HEK293 (cell line): Measurements from ENCODE around the gene FIBCD1.
A peak's percentile ranks its signal among the peaks of the same experiment; 100 is the strongest.

Source experiments
- CTCF ChIA-PET: fragments of 350-600 bp; formaldehyde crosslinking; extraction: SDS; loops from one replicate; lab custom pipeline; 2021; ENCODE audit warnings: antibody characterized with exemption; lab: Yijun Ruan, JAX
- POLR2A ChIA-PET: fragments of 300-600 bp; formaldehyde crosslinking; extraction: SDS; loops from one replicate; lab custom pipeline; 2020; ENCODE audit warnings: antibody characterized with exemption, inconsistent platforms; lab: Yijun Ruan, JAX
- H3K27ac ChIP-seq: fragments of 200-500 bp; sonication (Bioruptor generic); 2 replicates; pipeline ENCODE4 v1.5.1; 2014; ENCODE audit warnings: low read depth, low read length, control low read depth, inconsistent platforms; ENCODE audit errors: extremely low read depth
- H3K36me3 ChIP-seq, 2 experiments: fragments of 200-500 bp in 1 of 2; sonication (Bioruptor generic) in 1 of 2; 1 replicate in 1 of 2; 2 replicates in 1 of 2; pipeline ENCODE4 v1.5.1; 2014 to 2017; ENCODE audit warnings: inconsistent platforms in 2 of 2, low read length in 2 of 2; ENCODE audit not compliant: control insufficient read depth in 2 of 2, insufficient read depth in 1 of 2
- H3K4me1 ChIP-seq: fragments of 200-500 bp; sonication (Bioruptor generic); 2 replicates; pipeline ENCODE4 v1.5.1; 2014; ENCODE audit warnings: mild to moderate bottlenecking, low read length, inconsistent platforms; ENCODE audit not compliant: control insufficient read depth, insufficient read depth
- H3K4me3 ChIP-seq: 2 replicates; pipeline ENCODE4 v1.5.1; 2011; ENCODE audit warnings: low read depth, mild to moderate bottlenecking, control low read depth, low read length, moderate library complexity
- H3K9me3 ChIP-seq: fragments of 200-500 bp; sonication (Bioruptor generic); 2 replicates; pipeline ENCODE4 v1.5.1; 2014; ENCODE audit warnings: low read depth, low read length, inconsistent platforms; ENCODE audit not compliant: control insufficient read depth, insufficient read depth
- CTCF ChIP-seq: fragments of 450-650 bp; formaldehyde crosslinking; IDR thresholded peaks from 2 replicates; pipeline ENCODE4 v1.5.1; 2016; ENCODE audit warnings: missing biosample characterization, missing genetic modification characterization
- GLI2 ChIP-seq: fragments of 450-650 bp; formaldehyde crosslinking; IDR thresholded peaks from 2 replicates; pipeline ENCODE4; 2017; ENCODE audit warnings: missing biosample characterization, missing genetic modification characterization, low read depth, borderline replicate concordance
- IKZF3 ChIP-seq: fragments of 450-650 bp; IDR thresholded peaks from 2 replicates; pipeline ENCODE4 v1.5.0; 2018; ENCODE audit warnings: missing biosample characterization, mild to moderate bottlenecking, missing genetic modification characterization, moderate library complexity
- KLF9 ChIP-seq: fragments of 450-650 bp; formaldehyde crosslinking; IDR thresholded peaks from 2 replicates; pipeline ENCODE4 v1.5.1; 2016; ENCODE audit warnings: missing biosample characterization, missing genetic modification characterization, low read depth
- MZF1 ChIP-seq: fragments of 450-650 bp; formaldehyde crosslinking; IDR thresholded peaks from 2 replicates; pipeline ENCODE4 v1.5.1; 2017; ENCODE audit warnings: missing biosample characterization, missing genetic modification characterization, borderline replicate concordance
- OVOL3 ChIP-seq: fragments of 450-650 bp; formaldehyde crosslinking; IDR thresholded peaks from 2 replicates; pipeline ENCODE4 v1.5.1; 2016; ENCODE audit warnings: missing biosample characterization, missing genetic modification characterization
- ZBTB11 ChIP-seq: fragments of 450-650 bp; formaldehyde crosslinking; conservative IDR thresholded peaks from 2 replicates; pipeline ENCODE4 v1.5.1; 2016; ENCODE audit warnings: low read depth, missing biosample characterization, missing genetic modification characterization
- ZBTB8A ChIP-seq: fragments of 450-650 bp; formaldehyde crosslinking; IDR thresholded peaks from 2 replicates; pipeline ENCODE4 v1.5.1; 2016; ENCODE audit warnings: missing biosample characterization, missing genetic modification characterization
- ZFP41 ChIP-seq: fragments of 450-650 bp; formaldehyde crosslinking; IDR thresholded peaks from 2 replicates; pipeline ENCODE4 v1.5.1; 2016; ENCODE audit warnings: missing biosample characterization, missing genetic modification characterization, borderline replicate concordance
- ZNF114 ChIP-seq: fragments of 450-650 bp; formaldehyde crosslinking; IDR thresholded peaks from 2 replicates; pipeline ENCODE4 v1.5.0; 2017; ENCODE audit warnings: missing biosample characterization, missing genetic modification characterization
- ZNF146 ChIP-seq: fragments of 450-650 bp; formaldehyde crosslinking; IDR thresholded peaks from 2 replicates; pipeline ENCODE4 v1.5.1; 2016; ENCODE audit warnings: missing biosample characterization, missing genetic modification characterization
- ZNF169 ChIP-seq: fragments of 450-650 bp; formaldehyde crosslinking; IDR thresholded peaks from 2 replicates; pipeline ENCODE4 v1.5.1; 2016; ENCODE audit warnings: missing biosample characterization, missing genetic modification characterization
- ZNF221 ChIP-seq: fragments of 450-650 bp; formaldehyde crosslinking; IDR thresholded peaks from 2 replicates; pipeline ENCODE4 v1.5.1; 2017; ENCODE audit warnings: missing biosample characterization, missing genetic modification characterization, borderline replicate concordance
- ZNF394 ChIP-seq: fragments of 450-650 bp; formaldehyde crosslinking; IDR thresholded peaks from 2 replicates; pipeline ENCODE4 v1.5.1; 2016; ENCODE audit warnings: missing biosample characterization, missing genetic modification characterization, mild to moderate bottlenecking, moderate library complexity, borderline replicate concordance
- ZNF48 ChIP-seq: fragments of 450-650 bp; formaldehyde crosslinking; IDR thresholded peaks from 2 replicates; pipeline ENCODE4 v1.5.1; 2016; ENCODE audit warnings: missing biosample characterization, missing genetic modification characterization
- ZNF501 ChIP-seq: fragments of 450-650 bp; formaldehyde crosslinking; IDR thresholded peaks from 2 replicates; pipeline ENCODE4 v1.5.1; 2016; ENCODE audit warnings: missing biosample characterization, missing genetic modification characterization
- ZNF600 ChIP-seq: fragments of 450-650 bp; formaldehyde crosslinking; IDR thresholded peaks from 2 replicates; pipeline ENCODE4 v1.5.1; 2016; ENCODE audit warnings: missing biosample characterization, missing genetic modification characterization
- ZNF664 ChIP-seq: fragments of 450-650 bp; formaldehyde crosslinking; IDR thresholded peaks from 2 replicates; pipeline ENCODE4 v1.5.1; 2016; ENCODE audit warnings: missing biosample characterization, missing genetic modification characterization
- ZNF670 ChIP-seq: fragments of 450-650 bp; formaldehyde crosslinking; IDR thresholded peaks from 2 replicates; pipeline ENCODE4 v1.5.1; 2016; ENCODE audit warnings: missing biosample characterization, missing genetic modification characterization, low read depth
- ZNF792 ChIP-seq: fragments of 450-650 bp; formaldehyde crosslinking; IDR thresholded peaks from 2 replicates; pipeline ENCODE4 v1.5.1; 2016; ENCODE audit warnings: missing biosample characterization, missing genetic modification characterization
- TF ChIP-seq, protein P1 (sequence below): fragments of 450-650 bp; formaldehyde crosslinking; IDR thresholded peaks from 2 replicates; pipeline ENCODE4 v1.5.1; 2016; ENCODE audit warnings: missing biosample characterization, missing genetic modification characterization
- TF ChIP-seq, protein P2 (sequence below): fragments of 450-650 bp; formaldehyde crosslinking; IDR thresholded peaks from 2 replicates; pipeline ENCODE4 v1.5.1; 2016; ENCODE audit warnings: missing biosample characterization, missing genetic modification characterization, borderline replicate concordance
- TF ChIP-seq, protein P3 (sequence below): sonication (generic); formaldehyde crosslinking; IDR thresholded peaks from 2 replicates; pipeline ENCODE4 v1.8.1; 2022; ENCODE audit warnings: mild to moderate bottlenecking, moderate library complexity, missing genetic modification reagents
- TF ChIP-seq, protein P4 (sequence below): fragments of 450-650 bp; formaldehyde crosslinking; IDR thresholded peaks from 2 replicates; pipeline ENCODE4 v1.5.1; 2016; ENCODE audit warnings: missing biosample characterization, missing genetic modification characterization

Gene FIBCD1

DNA sequence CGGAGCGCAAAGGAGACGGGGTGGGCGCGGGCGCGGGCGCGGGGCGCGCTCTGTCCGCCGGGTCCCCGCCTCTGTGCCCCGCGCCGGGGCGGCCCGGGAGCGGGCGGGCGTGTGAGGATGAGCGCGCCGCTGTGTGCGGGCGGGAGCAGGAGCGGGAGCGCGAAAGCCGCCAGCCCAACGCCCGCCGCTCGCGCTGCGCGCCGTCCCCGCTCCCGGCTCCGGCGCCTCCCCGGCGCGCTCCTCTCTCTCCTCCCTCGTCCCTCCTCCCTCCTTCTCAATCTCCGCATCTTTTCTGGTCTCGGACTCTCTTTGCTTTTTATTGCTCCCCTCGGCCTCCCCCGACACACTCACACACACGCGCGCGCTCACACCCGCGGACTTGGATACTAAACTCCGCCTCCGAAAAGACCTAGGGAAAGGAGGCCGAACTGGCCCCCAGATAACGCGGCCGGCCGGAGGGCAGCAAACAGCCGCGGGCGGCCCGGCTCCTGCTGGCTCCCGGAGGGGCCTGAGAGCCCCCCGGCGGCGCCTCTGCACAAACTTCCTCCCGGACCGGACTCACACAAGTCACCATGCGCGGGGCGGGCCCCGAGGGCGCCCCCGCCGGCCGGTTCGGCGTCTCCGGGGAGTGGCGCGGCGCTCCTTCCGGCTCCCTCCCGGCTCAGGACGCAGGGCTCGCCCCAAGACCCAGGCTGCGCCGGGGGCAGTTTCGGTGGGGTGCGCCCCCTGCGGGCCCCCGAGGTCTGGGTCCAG lies at the start of gene FIBCD1:
FIBCD1 (minus strand) TSS at position 596 of the 753 bp plus-strand sequence. CDS start 640 bp downstream, outside the sequence.
- no peaks in the 10 kb centered on the region for H3K36me3 ChIP-seq
- H3K4me1 ChIP-seq, result no peaks in the 10 kb centered on the region
- POLR2A ChIA-PET, result no interaction called here
- CTCF ChIA-PET, result interaction anchor here (1.2 to 1.4 kb wide), 3 partner anchors 69 to 237 kb away, joined by 4 to 5 read pairs (median 5); no protein-coding TSS in a partner anchor
- no peaks in the 10 kb centered on the region for H3K9me3 ChIP-seq
- H3K4me3 ChIP-seq, result peak within 1 kb of the TSS; percentile 44
- H3K27ac ChIP-seq, result no peak within 1 kb of the TSS
- TF ChIP-seq CTCF (tag by site-specific recombination), result peak; percentile 88
- TF ChIP-seq, protein P1, sequence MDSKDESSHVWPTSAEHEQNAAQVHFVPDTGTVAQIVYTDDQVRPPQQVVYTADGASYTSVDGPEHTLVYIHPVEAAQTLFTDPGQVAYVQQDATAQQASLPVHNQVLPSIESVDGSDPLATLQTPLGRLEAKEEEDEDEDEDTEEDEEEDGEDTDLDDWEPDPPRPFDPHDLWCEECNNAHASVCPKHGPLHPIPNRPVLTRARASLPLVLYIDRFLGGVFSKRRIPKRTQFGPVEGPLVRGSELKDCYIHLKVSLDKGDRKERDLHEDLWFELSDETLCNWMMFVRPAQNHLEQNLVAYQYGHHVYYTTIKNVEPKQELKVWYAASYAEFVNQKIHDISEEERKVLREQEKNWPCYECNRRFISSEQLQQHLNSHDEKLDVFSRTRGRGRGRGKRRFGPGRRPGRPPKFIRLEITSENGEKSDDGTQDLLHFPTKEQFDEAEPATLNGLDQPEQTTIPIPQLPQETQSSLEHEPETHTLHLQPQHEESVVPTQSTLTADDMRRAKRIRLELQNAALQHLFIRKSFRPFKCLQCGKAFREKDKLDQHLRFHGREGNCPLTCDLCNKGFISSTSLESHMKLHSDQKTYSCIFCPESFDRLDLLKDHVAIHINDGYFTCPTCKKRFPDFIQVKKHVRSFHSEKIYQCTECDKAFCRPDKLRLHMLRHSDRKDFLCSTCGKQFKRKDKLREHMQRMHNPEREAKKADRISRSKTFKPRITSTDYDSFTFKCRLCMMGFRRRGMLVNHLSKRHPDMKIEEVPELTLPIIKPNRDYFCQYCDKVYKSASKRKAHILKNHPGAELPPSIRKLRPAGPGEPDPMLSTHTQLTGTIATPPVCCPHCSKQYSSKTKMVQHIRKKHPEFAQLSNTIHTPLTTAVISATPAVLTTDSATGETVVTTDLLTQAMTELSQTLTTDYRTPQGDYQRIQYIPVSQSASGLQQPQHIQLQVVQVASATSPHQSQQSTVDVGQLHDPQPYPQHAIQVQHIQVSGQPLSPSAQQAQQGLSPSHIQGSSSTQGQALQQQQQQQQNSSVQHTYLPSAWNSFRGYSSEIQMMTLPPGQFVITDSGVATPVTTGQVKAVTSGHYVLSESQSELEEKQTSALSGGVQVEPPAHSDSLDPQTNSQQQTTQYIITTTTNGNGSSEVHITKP (tag by site-specific recombination), result peak; percentile 54
- peak; percentile 22; the same call in 1 of the 2 replicates for TF ChIP-seq KLF9 (tag by site-specific recombination)
- no peak for TF ChIP-seq ZNF664 (tag by site-specific recombination)
- TF ChIP-seq ZNF114 (tag by site-specific recombination), result no peak
- TF ChIP-seq GLI2 (tag by site-specific recombination), result no peak
- no peak for TF ChIP-seq ZNF146 (tag by site-specific recombination)
- TF ChIP-seq ZNF394 (tag by site-specific recombination), result no peak
- TF ChIP-seq ZNF48, result no peak
- 0 out of 2 replicates have a peak, but pooled peaks have one; percentile 12 for TF ChIP-seq ZBTB8A (tag by site-specific recombination)
- TF ChIP-seq ZNF600 (tag by site-specific recombination), result no peak
- TF ChIP-seq OVOL3 (tag by site-specific recombination), result no peak
- TF ChIP-seq, protein P2, sequence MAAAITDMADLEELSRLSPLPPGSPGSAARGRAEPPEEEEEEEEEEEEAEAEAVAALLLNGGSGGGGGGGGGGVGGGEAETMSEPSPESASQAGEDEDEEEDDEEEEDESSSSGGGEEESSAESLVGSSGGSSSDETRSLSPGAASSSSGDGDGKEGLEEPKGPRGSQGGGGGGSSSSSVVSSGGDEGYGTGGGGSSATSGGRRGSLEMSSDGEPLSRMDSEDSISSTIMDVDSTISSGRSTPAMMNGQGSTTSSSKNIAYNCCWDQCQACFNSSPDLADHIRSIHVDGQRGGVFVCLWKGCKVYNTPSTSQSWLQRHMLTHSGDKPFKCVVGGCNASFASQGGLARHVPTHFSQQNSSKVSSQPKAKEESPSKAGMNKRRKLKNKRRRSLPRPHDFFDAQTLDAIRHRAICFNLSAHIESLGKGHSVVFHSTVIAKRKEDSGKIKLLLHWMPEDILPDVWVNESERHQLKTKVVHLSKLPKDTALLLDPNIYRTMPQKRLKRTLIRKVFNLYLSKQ, result no peak
- no peak for TF ChIP-seq ZNF792 (tag by site-specific recombination)
- TF ChIP-seq, protein P3, sequence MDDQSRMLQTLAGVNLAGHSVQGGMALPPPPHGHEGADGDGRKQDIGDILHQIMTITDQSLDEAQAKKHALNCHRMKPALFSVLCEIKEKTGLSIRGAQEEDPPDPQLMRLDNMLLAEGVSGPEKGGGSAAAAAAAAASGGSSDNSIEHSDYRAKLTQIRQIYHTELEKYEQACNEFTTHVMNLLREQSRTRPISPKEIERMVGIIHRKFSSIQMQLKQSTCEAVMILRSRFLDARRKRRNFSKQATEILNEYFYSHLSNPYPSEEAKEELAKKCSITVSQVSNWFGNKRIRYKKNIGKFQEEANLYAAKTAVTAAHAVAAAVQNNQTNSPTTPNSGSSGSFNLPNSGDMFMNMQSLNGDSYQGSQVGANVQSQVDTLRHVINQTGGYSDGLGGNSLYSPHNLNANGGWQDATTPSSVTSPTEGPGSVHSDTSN (CRISPR knock-in tag), result no peak
- no peak for TF ChIP-seq ZNF221 (tag by site-specific recombination)
- TF ChIP-seq ZNF169, result no peak
- TF ChIP-seq ZBTB11 (tag by site-specific recombination), result peak; percentile 55
- TF ChIP-seq ZNF501 (tag by site-specific recombination), result 0 out of 2 replicates have a peak, but pooled peaks have one; percentile 29
- TF ChIP-seq, protein P4, sequence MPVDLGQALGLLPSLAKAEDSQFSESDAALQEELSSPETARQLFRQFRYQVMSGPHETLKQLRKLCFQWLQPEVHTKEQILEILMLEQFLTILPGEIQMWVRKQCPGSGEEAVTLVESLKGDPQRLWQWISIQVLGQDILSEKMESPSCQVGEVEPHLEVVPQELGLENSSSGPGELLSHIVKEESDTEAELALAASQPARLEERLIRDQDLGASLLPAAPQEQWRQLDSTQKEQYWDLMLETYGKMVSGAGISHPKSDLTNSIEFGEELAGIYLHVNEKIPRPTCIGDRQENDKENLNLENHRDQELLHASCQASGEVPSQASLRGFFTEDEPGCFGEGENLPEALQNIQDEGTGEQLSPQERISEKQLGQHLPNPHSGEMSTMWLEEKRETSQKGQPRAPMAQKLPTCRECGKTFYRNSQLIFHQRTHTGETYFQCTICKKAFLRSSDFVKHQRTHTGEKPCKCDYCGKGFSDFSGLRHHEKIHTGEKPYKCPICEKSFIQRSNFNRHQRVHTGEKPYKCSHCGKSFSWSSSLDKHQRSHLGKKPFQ (tag by site-specific recombination), result peak; percentile 43; the same call in 1 of the 2 replicates
- no peak for TF ChIP-seq ZNF670 (tag by site-specific recombination)
- no peak for TF ChIP-seq MZF1 (tag by site-specific recombination)
- TF ChIP-seq ZFP41 (tag by site-specific recombination), result no peak
- TF ChIP-seq IKZF3 (tag by site-specific recombination), result no peak
